Mucosa of stomach (tissue), 1 donor: Measurements from ENCODE around the gene HELQ.
"Not testable (repeated sequence)": the region's sequence is repeated elsewhere in the genome, so short reads cannot be mapped to it uniquely, and the experiment has no call there.

ENCODE experiments used
- H3K27me3 ChIP-seq: one replicate; pipeline ENCODE4 v1.7.0; 2013; ENCODE audit warnings: mild to moderate bottlenecking, low read length; ENCODE audit not compliant: control insufficient read depth, insufficient read depth
- H3K36me3 ChIP-seq: one replicate; pipeline ENCODE4 v1.7.0; 2013; ENCODE audit warnings: low read length; ENCODE audit not compliant: control insufficient read depth, insufficient read depth
- H3K4me1 ChIP-seq: one replicate; pipeline ENCODE4 v1.7.0; 2013; ENCODE audit warnings: mild to moderate bottlenecking, low read length; ENCODE audit not compliant: control insufficient read depth, insufficient read depth
- H3K4me3 ChIP-seq: one replicate; pipeline ENCODE4 v1.7.0; 2013; ENCODE audit warnings: low read length
- H3K9ac ChIP-seq: one replicate; pipeline ENCODE4 v1.7.0; 2013; ENCODE audit warnings: mild to moderate bottlenecking, low read length, moderate library complexity
- H3K9me3 ChIP-seq: one replicate; pipeline ENCODE4 v1.7.0; 2013; ENCODE audit warnings: mild to moderate bottlenecking, low read length, moderate library complexity; ENCODE audit not compliant: control insufficient read depth
- donor health status: Pancreatic carcinoma.

Gene HELQ

DNA sequence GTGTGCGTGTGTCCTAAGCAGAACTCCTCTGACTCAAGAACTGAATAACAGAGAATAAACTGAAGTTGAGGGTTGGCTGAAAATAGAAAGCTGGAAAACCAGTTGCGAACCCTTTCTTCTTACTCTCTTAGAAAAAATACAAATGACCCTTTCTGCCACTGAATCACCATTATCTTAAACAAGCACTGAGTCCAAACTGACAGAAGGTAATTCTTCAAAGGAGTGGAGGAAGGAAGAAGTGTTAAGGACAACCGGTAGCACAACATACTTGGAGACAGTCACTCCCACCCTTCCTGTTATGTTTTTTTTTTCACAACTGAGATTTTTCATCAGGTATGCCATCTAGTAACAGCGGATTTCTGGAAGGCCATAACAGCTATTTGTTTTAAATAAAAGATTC, 38.1 kb downstream of the HELQ start:
- Histone ChIP-seq H3K9me3 (no peaks in the 10 kb centered on the region), H3K4me3 (no peak overlapping the region), H3K4me1 (no peaks in the 10 kb centered on the region), H3K27me3 (no peaks in the 10 kb centered on the region), H3K36me3 (no peaks in the 10 kb centered on the region), H3K9ac (no peak overlapping the region)

DNA sequence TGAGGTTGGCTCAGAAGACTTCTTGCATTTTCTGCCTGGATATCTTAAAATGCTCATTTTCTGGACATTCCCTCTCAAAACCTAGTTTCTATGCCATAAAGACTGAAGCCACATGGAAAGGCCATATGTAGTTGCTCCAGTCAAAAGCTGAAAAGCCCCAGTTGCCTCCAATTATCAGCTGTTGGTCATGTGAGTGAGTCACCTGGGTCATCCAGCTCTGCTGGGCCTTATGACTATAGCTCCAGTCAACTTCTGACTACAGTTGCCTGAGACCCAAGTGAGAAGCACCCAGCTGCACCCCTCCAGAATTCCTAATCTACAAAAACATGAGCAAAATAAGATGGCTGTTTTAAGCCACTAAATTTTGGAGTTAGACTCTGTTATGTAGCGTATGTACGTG, 41.9 kb downstream of the HELQ start:
- H3K36me3 ChIP-seq: no peaks in the 10 kb centered on the region
- no peaks in the 10 kb centered on the region for H3K27me3 ChIP-seq
- no peak overlapping the region for H3K4me3 ChIP-seq
- no peaks in the 10 kb centered on the region for H3K9me3 ChIP-seq
- H3K9ac ChIP-seq: no peak overlapping the region
- no peaks in the 10 kb centered on the region for H3K4me1 ChIP-seq

DNA sequence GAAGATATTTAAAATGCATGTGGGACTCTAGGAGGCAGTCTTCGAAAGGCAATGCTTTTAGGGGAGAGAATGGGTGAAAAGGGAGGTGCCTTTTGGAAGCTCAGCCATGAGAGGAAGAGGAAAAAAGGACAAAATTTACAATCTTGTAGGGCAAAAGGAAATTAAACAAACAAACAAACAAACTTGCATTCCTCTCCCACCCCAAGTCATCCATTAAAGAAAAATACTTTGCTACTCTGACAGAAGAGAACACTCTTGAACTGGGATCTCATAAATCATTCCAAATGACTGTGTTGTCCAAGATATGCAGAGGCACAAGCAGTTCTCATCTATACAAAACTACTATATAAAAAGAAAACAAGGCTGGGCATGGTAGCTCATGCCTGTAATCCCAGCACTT, 46.7 kb downstream of the HELQ start:
- Histone ChIP-seq H3K4me3 (no peak overlapping the region), H3K9ac (no peak overlapping the region), H3K4me1 (no peaks in the 10 kb centered on the region), H3K27me3 (no peaks in the 10 kb centered on the region), H3K36me3 (no peaks in the 10 kb centered on the region), H3K9me3 (no peaks in the 10 kb centered on the region)

DNA sequence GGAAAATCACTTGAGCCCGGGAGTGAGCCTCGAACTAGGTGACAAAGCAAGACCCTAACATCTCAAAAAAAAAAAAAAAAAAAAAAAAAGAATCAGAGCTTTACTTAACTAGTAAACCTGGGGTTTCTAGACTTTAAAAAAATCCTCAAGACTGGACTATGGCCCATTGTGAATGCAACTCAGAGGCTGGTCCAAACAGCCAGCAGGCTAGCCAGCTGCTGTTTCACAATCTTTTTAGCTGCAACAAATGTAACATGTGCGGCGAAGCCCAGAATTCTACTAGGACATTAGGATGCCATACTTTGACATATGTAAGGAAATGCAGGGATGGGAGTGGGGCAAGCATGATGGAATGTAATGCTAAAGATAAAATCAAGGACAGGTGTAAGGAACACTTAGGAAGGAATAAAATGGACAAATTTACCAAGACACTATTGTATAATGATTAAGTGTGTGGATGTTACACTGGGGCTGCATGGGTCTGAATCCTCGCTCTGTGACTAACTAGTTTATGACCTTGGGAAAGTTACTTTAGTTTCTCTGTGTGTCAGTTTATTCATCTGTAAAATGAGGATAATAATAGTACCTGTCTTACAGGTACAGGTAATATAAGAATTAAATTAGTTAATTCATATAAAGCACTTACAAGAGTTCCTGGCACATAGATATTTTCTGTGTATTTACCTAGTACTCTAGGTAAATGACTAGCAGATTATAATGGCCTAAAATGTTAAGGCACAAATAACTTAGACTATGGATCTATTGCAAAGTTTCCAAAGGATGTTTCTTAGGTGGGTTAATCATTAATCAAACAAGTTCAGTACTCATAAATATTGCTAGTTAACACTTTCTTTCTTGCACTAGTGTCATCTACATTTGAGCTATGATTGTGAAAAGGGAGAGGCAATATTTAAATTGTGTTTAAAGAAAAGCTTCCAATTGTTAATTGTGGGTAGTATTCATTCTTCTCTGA, 49.5 kb downstream of the HELQ start:
- Histone ChIP-seq H3K4me3 (no peak overlapping the region), H3K9me3 (no peaks in the 10 kb centered on the region), H3K36me3 (no peaks in the 10 kb centered on the region), H3K9ac (no peak overlapping the region), H3K4me1 (no peaks in the 10 kb centered on the region), H3K27me3 (no peaks in the 10 kb centered on the region)

DNA sequence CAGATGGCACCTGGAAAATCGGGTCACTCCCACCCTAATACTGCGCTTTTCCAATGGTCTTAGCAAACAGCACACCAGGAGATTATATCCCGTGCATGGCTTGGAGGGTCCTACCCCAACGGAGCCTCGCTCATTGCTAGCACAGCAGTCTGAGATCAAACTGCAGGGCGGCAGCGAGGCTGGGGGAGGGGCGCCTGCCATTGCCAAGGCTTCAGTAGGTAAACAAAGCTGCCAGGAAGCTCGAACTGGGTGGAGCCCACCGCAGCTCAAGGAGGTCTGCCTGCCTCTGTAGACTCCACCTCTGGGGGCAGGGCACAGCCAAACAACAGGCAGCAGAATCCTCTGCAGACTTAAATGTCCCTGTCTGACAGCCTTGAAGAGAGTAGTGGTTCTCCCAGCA, 57.5 kb downstream of the HELQ start:
- H3K9me3 ChIP-seq, H3K36me3 ChIP-seq, H3K27me3 ChIP-seq, H3K9ac ChIP-seq, H3K4me3 ChIP-seq, H3K4me1 ChIP-seq: not testable (repeated sequence)

DNA sequence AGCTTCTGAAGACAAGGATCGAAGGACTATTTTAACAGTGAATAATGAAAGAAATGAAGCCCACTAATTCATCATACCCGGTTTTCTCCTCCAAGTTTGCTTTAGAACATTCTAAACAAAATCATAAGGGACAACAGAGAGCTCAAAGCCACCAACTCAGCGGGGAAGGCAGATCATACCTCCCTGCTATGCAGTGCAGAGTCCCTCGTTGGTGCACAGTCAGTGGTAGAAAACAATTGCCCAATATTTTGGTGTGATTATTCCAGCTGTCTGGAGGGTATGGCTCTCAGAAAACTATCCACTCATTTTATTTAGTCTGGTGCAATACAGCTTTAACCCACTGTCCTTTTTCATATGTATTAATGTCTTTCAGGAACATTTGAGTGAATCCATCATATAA, 61.7 kb downstream of the HELQ start:
- no peaks in the 10 kb centered on the region for H3K4me1 ChIP-seq
- H3K9ac ChIP-seq: no peak overlapping the region
- H3K36me3 ChIP-seq: no peaks in the 10 kb centered on the region
- H3K27me3 ChIP-seq: no peaks in the 10 kb centered on the region
- no peak overlapping the region for H3K4me3 ChIP-seq
- H3K9me3 ChIP-seq: no peaks in the 10 kb centered on the region

DNA sequence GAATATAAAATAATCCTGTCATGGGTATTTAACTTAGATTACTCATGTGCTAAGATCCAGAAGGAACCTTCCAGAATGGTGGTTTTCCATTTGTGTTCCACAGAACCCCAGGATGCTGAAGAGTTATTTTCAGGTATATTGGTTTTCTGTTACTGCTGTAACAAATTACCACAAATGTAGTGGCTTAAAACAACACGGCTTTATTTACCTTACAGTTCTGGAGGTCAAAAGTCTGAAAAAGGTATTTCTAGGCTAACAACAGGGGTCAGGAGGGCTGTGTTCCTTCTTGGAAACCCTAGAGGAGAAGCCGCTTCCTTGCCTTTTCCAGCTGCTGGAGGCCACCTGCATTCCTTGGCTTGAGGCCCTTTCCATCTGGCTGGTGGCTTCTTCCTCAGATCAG, 63.1 kb downstream of the HELQ start:
- H3K9me3 ChIP-seq: no peaks in the 10 kb centered on the region
- no peaks in the 10 kb centered on the region for H3K4me1 ChIP-seq
- H3K36me3 ChIP-seq: no peaks in the 10 kb centered on the region
- H3K4me3 ChIP-seq: no peak overlapping the region
- H3K27me3 ChIP-seq: no peaks in the 10 kb centered on the region
- H3K9ac ChIP-seq: no peak overlapping the region

DNA sequence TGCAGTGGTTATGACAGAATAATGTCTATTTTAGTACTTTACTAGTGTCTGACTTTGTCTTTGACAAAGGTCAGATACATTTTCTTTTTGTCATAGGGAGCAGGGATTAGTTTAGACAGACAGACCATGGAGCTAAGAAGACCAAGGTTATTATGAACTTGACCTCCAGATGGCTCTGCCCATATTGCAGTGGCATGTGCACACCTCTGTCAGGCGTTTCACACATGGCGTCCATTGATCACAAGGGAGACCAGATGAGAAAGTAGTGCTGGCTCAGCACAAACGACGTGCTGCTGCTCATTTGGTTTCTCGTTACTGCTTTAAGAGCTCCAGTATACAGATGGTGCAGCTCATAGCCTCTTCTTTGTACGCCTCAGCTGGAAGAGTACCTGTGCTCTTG, 64.7 kb downstream of the HELQ start:
- Histone ChIP-seq H3K27me3 (no peaks in the 10 kb centered on the region), H3K36me3 (no peaks in the 10 kb centered on the region), H3K4me3 (no peak overlapping the region), H3K9ac (no peak overlapping the region), H3K9me3 (no peaks in the 10 kb centered on the region), H3K4me1 (no peaks in the 10 kb centered on the region)

DNA sequence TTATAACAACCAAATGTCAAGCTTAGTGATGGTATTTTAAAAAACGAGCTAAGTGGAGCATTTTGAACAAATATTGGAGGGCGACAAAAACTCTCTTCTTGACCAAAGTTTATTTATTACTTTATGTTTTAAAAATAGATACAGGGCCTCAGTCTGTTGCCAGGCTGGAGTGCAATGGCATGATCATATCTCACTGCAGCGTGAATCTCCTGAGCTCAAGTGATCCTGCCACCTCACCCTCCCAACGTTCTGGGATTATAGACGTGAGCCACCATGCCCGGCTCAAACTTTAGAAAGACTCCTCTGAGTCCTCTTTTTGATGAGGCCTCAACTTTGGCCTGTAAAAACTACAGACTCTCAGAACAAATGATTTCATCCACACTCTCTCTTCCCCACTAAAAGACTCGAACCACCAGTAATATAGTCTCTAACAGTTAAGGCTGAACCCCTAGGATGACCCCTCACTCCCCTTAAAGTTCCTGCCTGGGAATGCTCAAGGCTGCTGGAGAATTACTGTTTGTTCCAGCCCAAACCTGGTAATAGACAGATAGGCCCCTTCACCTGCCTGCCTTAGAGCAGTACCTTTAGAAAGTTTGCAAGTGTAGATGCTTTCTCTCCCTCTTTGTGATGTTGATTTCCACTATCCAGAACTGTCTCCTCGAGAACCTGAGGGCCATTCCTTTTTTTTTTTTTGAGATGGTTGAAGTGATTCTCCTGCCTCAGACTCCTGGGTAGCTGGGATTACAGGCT, 65.7 kb downstream of the HELQ start:
- Histone ChIP-seq H3K9me3 (no peaks in the 10 kb centered on the region), H3K36me3 (no peaks in the 10 kb centered on the region), H3K27me3 (no peaks in the 10 kb centered on the region), H3K4me3 (no peak overlapping the region), H3K9ac (no peak overlapping the region), H3K4me1 (no peaks in the 10 kb centered on the region)

DNA sequence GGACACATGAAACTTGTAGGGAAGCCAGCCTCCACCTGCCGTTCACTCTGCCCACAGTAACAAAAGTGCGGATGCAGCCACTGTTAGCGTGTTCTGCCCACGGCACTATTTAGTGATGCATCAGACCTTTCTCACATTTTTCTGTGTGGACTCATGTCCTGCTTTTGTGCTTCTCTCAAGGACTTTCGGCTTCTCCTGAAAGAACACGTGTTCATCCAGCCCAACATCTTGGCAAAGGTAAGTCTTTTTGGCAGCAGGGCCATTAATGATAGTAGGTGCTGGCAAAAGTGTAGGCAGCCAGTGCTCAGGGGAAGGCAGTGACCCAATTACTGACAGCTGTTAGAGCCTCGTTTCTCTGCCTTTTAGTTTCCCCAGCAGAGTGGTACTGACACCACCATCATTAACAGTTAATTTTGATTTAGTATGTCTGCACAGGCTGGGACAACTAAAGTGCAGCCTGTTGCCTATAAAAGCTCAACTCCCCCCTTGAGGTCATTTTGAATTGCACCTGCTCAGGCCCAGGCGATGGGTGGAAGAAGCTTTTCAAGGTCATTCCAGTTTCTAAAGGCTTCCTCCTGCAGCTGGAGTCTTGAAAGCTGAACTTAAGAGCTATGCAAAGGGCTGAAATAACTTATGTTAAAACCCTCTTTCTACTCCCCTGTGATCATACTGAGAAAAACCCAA, 66.4 kb downstream of the HELQ start:
- Histone ChIP-seq H3K27me3 (no peaks in the 10 kb centered on the region), H3K4me1 (no peaks in the 10 kb centered on the region), H3K9me3 (no peaks in the 10 kb centered on the region), H3K36me3 (no peaks in the 10 kb centered on the region), H3K9ac (no peak overlapping the region), H3K4me3 (no peak overlapping the region)

DNA sequence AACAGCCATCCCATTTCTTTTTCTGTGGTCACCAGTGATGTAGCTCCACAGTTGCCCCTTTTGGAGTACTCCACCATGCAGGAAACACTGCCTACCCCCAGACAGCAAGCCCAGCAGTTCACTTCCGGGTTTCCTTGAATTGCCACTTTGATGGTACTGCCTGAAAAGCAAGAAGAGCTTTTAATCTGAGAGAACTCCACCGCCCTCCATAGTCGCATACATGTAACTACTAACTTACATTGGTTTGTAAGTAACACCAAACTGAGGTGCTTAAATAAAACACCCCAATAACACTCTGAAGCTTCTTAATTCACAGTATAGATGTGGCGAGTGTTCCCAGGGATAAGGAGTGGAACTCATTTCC, 67.3 kb downstream of the HELQ start:
- Histone ChIP-seq H3K27me3 (no peaks in the 10 kb centered on the region), H3K9ac (no peak overlapping the region), H3K36me3 (no peaks in the 10 kb centered on the region), H3K9me3 (no peaks in the 10 kb centered on the region), H3K4me1 (no peaks in the 10 kb centered on the region), H3K4me3 (no peak overlapping the region)
